ENCODE measurements around the gene HDGFL3. TPM values are rescaled to one million over a fixed set of nuclear protein-coding genes. Genes with fewer than 3 reads are reported as not detected.

HDGFL3 gene
- total and polyA plus RNA-seq, 9 of the 15 experiments (the other 6 are each of a cell fraction or from before 2014, with no cell fraction given), result 6.7 to 42.0 (median 31.4) TPM

DNA sequence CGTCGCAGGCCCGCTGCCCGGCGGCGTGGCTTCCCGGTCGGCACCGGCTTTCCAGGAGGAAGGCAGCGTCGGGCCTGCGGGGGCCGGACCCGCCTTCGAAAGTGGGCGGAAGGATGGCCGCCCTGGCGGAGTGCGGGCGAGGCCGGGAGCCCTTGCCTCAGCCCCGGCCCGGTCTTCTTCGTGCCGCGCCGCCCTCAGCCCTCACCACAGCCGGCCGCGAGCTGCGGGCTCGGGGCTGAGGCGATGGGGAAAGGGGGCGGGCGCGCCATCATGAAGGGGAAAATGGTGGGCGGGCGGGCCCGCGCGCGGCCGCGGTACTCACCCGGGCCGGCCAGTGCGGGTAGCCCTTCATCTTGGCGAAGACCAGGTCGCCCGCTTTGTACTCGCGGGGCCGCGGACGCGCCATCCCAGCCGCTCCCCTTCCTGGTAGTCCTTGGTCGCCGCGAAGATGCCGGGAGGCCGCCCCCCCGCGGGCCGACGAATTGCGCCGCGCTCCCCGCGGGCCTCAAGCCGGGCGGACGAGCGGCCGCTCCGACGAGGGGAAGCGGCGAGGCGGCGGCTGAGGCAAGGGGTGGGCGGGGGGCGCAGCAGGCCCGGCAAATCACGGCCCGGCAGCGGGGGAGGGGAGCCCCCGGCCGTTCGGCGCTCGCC lies 489 bp downstream of the HDGFL3 start (continued):
- TF ChIP-seq ETV5 (CRISPR knock-in tag; IDR thresholded peaks at IDR 0.05; ENCODE audit: low read depth) (peak; percentile 16; the same call in 1 of the 2 replicates), ZNF830 (CRISPR knock-in tag; IDR thresholded peaks at IDR 0.05) (no peak), THRAP3 (IDR thresholded peaks at IDR 0.05; ENCODE audit: borderline replicate concordance) (no peak), E2F3 (CRISPR knock-in tag; IDR thresholded peaks at IDR 0.05) (0 out of 2 replicates have a peak, but pooled peaks have one; percentile 62), RBM34 (IDR thresholded peaks at IDR 0.05; ENCODE audit: borderline replicate concordance, insufficient read depth, low read length) (no peak), ZC3H11A (IDR thresholded peaks at IDR 0.05; ENCODE audit: low read depth, low read length) (no peak), ZNF436 (CRISPR knock-in tag; IDR thresholded peaks at IDR 0.05) (no peak), CHD1 (IDR thresholded peaks at IDR 0.05; ENCODE audit: low read length) (peak; percentile 52), CEBPB (tag; IDR thresholded peaks at IDR 0.05) (no peak), RBFOX2 (IDR thresholded peaks at IDR 0.05; ENCODE audit: low read depth, low read length) (peak; percentile 79), RAD21 (CRISPR knock-in tag; conservative IDR thresholded peaks at IDR 0.05 in 1 of 2, IDR thresholded peaks at IDR 0.05 in 1 of 2) (peak in 1 of 2 experiments; percentile 13; a peak in 1 of 4 replicates), SRSF1 (IDR thresholded peaks at IDR 0.05; ENCODE audit: low read depth, low read length) (no peak)
- TF ChIP-seq, protein P1, sequence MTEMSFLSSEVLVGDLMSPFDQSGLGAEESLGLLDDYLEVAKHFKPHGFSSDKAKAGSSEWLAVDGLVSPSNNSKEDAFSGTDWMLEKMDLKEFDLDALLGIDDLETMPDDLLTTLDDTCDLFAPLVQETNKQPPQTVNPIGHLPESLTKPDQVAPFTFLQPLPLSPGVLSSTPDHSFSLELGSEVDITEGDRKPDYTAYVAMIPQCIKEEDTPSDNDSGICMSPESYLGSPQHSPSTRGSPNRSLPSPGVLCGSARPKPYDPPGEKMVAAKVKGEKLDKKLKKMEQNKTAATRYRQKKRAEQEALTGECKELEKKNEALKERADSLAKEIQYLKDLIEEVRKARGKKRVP (CRISPR knock-in tag; IDR thresholded peaks at IDR 0.05), result no peak
- TF ChIP-seq, protein P2, sequence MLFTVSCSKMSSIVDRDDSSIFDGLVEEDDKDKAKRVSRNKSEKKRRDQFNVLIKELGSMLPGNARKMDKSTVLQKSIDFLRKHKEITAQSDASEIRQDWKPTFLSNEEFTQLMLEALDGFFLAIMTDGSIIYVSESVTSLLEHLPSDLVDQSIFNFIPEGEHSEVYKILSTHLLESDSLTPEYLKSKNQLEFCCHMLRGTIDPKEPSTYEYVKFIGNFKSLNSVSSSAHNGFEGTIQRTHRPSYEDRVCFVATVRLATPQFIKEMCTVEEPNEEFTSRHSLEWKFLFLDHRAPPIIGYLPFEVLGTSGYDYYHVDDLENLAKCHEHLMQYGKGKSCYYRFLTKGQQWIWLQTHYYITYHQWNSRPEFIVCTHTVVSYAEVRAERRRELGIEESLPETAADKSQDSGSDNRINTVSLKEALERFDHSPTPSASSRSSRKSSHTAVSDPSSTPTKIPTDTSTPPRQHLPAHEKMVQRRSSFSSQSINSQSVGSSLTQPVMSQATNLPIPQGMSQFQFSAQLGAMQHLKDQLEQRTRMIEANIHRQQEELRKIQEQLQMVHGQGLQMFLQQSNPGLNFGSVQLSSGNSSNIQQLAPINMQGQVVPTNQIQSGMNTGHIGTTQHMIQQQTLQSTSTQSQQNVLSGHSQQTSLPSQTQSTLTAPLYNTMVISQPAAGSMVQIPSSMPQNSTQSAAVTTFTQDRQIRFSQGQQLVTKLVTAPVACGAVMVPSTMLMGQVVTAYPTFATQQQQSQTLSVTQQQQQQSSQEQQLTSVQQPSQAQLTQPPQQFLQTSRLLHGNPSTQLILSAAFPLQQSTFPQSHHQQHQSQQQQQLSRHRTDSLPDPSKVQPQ (CRISPR knock-in tag; IDR thresholded peaks at IDR 0.05; ENCODE audit: borderline replicate concordance), result no peak
- TF ChIP-seq, protein P3, sequence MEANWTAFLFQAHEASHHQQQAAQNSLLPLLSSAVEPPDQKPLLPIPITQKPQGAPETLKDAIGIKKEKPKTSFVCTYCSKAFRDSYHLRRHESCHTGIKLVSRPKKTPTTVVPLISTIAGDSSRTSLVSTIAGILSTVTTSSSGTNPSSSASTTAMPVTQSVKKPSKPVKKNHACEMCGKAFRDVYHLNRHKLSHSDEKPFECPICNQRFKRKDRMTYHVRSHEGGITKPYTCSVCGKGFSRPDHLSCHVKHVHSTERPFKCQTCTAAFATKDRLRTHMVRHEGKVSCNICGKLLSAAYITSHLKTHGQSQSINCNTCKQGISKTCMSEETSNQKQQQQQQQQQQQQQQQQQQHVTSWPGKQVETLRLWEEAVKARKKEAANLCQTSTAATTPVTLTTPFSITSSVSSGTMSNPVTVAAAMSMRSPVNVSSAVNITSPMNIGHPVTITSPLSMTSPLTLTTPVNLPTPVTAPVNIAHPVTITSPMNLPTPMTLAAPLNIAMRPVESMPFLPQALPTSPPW (CRISPR knock-in tag; IDR thresholded peaks at IDR 0.05), result peak; percentile 90; the same call in 1 of the 2 replicates
- TF ChIP-seq, protein P4, sequence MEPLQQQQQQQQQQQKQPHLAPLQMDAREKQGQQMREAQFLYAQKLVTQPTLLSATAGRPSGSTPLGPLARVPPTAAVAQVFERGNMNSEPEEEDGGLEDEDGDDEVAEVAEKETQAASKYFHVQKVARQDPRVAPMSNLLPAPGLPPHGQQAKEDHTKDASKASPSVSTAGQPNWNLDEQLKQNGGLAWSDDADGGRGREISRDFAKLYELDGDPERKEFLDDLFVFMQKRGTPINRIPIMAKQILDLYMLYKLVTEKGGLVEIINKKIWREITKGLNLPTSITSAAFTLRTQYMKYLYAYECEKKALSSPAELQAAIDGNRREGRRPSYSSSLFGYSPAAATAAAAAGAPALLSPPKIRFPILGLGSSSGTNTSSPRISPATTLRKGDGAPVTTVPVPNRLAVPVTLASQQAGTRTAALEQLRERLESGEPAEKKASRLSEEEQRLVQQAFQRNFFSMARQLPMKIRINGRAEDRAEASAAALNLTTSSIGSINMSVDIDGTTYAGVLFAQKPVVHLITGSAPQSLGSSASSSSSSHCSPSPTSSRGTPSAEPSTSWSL (CRISPR knock-in tag; IDR thresholded peaks at IDR 0.05; ENCODE audit: borderline replicate concordance), result no peak
- TF ChIP-seq, protein P5, sequence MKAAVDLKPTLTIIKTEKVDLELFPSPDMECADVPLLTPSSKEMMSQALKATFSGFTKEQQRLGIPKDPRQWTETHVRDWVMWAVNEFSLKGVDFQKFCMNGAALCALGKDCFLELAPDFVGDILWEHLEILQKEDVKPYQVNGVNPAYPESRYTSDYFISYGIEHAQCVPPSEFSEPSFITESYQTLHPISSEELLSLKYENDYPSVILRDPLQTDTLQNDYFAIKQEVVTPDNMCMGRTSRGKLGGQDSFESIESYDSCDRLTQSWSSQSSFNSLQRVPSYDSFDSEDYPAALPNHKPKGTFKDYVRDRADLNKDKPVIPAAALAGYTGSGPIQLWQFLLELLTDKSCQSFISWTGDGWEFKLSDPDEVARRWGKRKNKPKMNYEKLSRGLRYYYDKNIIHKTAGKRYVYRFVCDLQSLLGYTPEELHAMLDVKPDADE (conservative IDR thresholded peaks at IDR 0.05; ENCODE audit: control insufficient read depth, low read depth, low read length), result no peak
